NCI-H2171 (cell line): ENCODE data around the gene THYN1.
"Not testable (repeated sequence)": the region's sequence is repeated elsewhere in the genome, so short reads cannot be mapped to it uniquely, and the experiment has no call there.

Experiments used
- DNase-seq: peaks from one replicate; lab custom pipeline; 2025; lab: John Stamatoyannopoulos, UW

THYN1 gene

GRCh38 chr11:134253188-134253993 lies at the start of gene THYN1, which contains the start of gene ACAD8:
THYN1 (minus strand) TSS chr11:134253352; CDS start chr11:134252882, 470 bp downstream.
ACAD8 (plus strand) TSS chr11:134253568; CDS start chr11:134253601, 33 bp downstream.
- DNase-seq = peak; percentile 85

- DNase-seq = no peak
Measured at GRCh38 chr11:134294664-134295063, 41.5 kb upstream of the THYN1 start.

- no peak for DNase-seq
Measured at GRCh38 chr11:134293119-134294113, 40.3 kb upstream of the THYN1 start.

- no peak for DNase-seq
Measured at GRCh38 chr11:134292661-134293060, 39.5 kb upstream of the THYN1 start.

- no peak for DNase-seq
Measured at GRCh38 chr11:134291196-134291595, 38.0 kb upstream of the THYN1 start.

- DNase-seq = no peak
Measured at GRCh38 chr11:134290646-134291045, 37.5 kb upstream of the THYN1 start.

GRCh38 chr11:134289789-134290188 lies 36.6 kb upstream of the THYN1 start:
- no peak for DNase-seq

GRCh38 chr11:134289167-134289566 lies 36.0 kb upstream of the THYN1 start:
- DNase-seq = no peak

- DNase-seq = no peak
Measured at GRCh38 chr11:134288486-134288885, 35.3 kb upstream of the THYN1 start.

- no peak for DNase-seq
Measured at GRCh38 chr11:134287561-134287960, 34.4 kb upstream of the THYN1 start.

GRCh38 chr11:134284349-134284748 lies 31.2 kb upstream of the THYN1 start:
- not testable (repeated sequence) for DNase-seq

- no peak for DNase-seq
Measured at GRCh38 chr11:134283461-134284230, 30.5 kb upstream of the THYN1 start.

- no peak for DNase-seq
Measured at GRCh38 chr11:134282121-134283045, 29.2 kb upstream of the THYN1 start.

GRCh38 chr11:134281635-134282034 lies 28.5 kb upstream of the THYN1 start:
- DNase-seq = not testable (repeated sequence)

- DNase-seq = no peak
Measured at GRCh38 chr11:134278356-134278755, 25.2 kb upstream of the THYN1 start.

- no peak for DNase-seq
Measured at GRCh38 chr11:134277183-134278001, 24.2 kb upstream of the THYN1 start.

- DNase-seq = no peak
Measured at GRCh38 chr11:134276396-134277182, 23.4 kb upstream of the THYN1 start.

GRCh38 chr11:134275534-134276395 lies 22.6 kb upstream of the THYN1 start, which contains the start of gene GLB1L3:
GLB1L3 (plus strand) TSS chr11:134276379; CDS start chr11:134276741, 362 bp downstream.
- peak; percentile 49 for DNase-seq
